PC-9 (cell line): ENCODE data around the gene OCA2. TPM values are rescaled to one million over a fixed set of nuclear protein-coding genes. Genes with fewer than 3 reads are reported as not detected.
"Not testable (repeated sequence)": the region's sequence is repeated elsewhere in the genome, so short reads cannot be mapped to it uniquely, and the experiment has no call there.

Source experiments
- Bru-seq: library from RNA; stranded (reverse); fragments of 400-500 nt; gene quantifications from one replicate; lab custom pipeline; 2021; lab: Mats Ljungman, UMichigan
- BruChase-seq, 2 experiments: library from RNA; stranded (reverse); fragments of 400-500 nt; gene quantifications; one replicate each; lab custom pipeline; 2021; lab: Mats Ljungman, UMichigan
- BruUV-seq: library from RNA; stranded (reverse); fragments of 400-500 nt; replicated peaks from 2 replicates; lab custom pipeline; 2021; lab: Mats Ljungman, UMichigan
- CTCF ChIA-PET: fragments of 300-600 bp; sonication (Branson Sonifier 250); formaldehyde crosslinking; loops from one replicate; lab custom pipeline; 2022; ENCODE audit warnings: antibody characterized with exemption; lab: Charles Lee
- POLR2A ChIA-PET: fragments of 300-600 bp; sonication (Branson Sonifier 250); formaldehyde crosslinking; loops from one replicate; lab custom pipeline; 2022; ENCODE audit warnings: antibody characterized with exemption; ENCODE audit not compliant: unreplicated experiment; lab: Charles Lee
- DNase-seq, 2 experiments: peaks; one replicate each; pipeline versions ENCODE4 v3.0.0 to v3.0.0-alpha.2; 2015 to 2022; ENCODE audit warnings: mixed read lengths in 1 of 2
- H2AFZ ChIP-seq: fragments of 200-600 bp; sonication (generic); 2 replicates; pipeline ENCODE4 v1.8.1; 2017; ENCODE audit warnings: antibody characterized with exemption
- H3F3A ChIP-seq: fragments of 200-600 bp; sonication (generic); 2 replicates; pipeline ENCODE4 v1.8.1; 2017; ENCODE audit warnings: antibody characterized with exemption, mild to moderate bottlenecking, low read depth; ENCODE audit not compliant: insufficient read depth
- H3K27ac ChIP-seq: fragments of 200-600 bp; sonication (generic); 2 replicates; pipeline ENCODE4 v1.6.1; 2016; ENCODE audit warnings: mixed run types
- H3K27me3 ChIP-seq: fragments of 200-600 bp; sonication (generic); 2 replicates; pipeline ENCODE4 v1.6.1; 2016; ENCODE audit warnings: low read depth, mixed run types; ENCODE audit not compliant: insufficient read depth
- H3K36me3 ChIP-seq: fragments of 200-600 bp; sonication (generic); 2 replicates; pipeline ENCODE4 v1.6.1; 2016; ENCODE audit warnings: low read depth, mixed run types
- H3K4me1 ChIP-seq: fragments of 200-600 bp; sonication (generic); replicated peaks from 2 replicates; pipeline ENCODE4 v1.6.1; 2016; ENCODE audit warnings: mixed run types; ENCODE audit not compliant: insufficient read depth
- H3K4me2 ChIP-seq: fragments of 200-600 bp; sonication (generic); 2 replicates; pipeline ENCODE4 v1.6.1; 2017; ENCODE audit warnings: mixed run types
- H3K4me3 ChIP-seq: fragments of 200-600 bp; sonication (generic); 2 replicates; pipeline ENCODE4 v1.6.1; 2016; ENCODE audit warnings: mixed run types
- H3K79me2 ChIP-seq: fragments of 200-600 bp; sonication (generic); 2 replicates; pipeline ENCODE4 v1.6.1; 2017; ENCODE audit warnings: low read depth, mixed run types
- H3K9me2 ChIP-seq: fragments of 200-600 bp; sonication (generic); 2 replicates; pipeline ENCODE4 v1.8.1; 2017; ENCODE audit warnings: mild to moderate bottlenecking; ENCODE audit not compliant: insufficient read depth
- H3K9me3 ChIP-seq: fragments of 200-600 bp; sonication (generic); 2 replicates; pipeline ENCODE4 v1.8.1; 2016; ENCODE audit warnings: low read depth; ENCODE audit not compliant: insufficient read depth
- H4K20me1 ChIP-seq: fragments of 200-600 bp; sonication (generic); 2 replicates; pipeline ENCODE4 v1.8.1; 2017; ENCODE audit not compliant: insufficient read depth
- CTCF ChIP-seq: fragments of 200-600 bp; sonication (generic); conservative IDR thresholded peaks from 2 replicates; pipeline ENCODE4 v1.6.1; 2017; ENCODE audit warnings: mixed run types, antibody characterized with exemption, mild to moderate bottlenecking, moderate library complexity
- EZH2 ChIP-seq: fragments of 200-600 bp; sonication (generic); IDR thresholded peaks from 2 replicates; pipeline ENCODE4 v1.8.0; 2017; ENCODE audit warnings: antibody characterized with exemption, low read depth
- intact Hi-C: fragments of 100-400 bp; cut with micrococcal nuclease; formaldehyde crosslinking; loops from one replicate; pipeline ENCODE4 v1.10.0; 2022; ENCODE audit not compliant: unreplicated experiment
- long read RNA-seq: library from polyadenylated mRNA; stranded (forward); transcript quantifications from one replicate; pipeline ENCODE4 v2.0.0, GENCODE V29; 2022
- total RNA-seq: library from RNA; stranded (reverse); gene quantifications from 2 replicates; pipeline ENCODE4 v1.2.3, GENCODE V29; 2021

OCA2 gene
- not detected in 2 replicates for total RNA-seq
- percentile 1 among the genes with signal in this experiment for Bru-seq, nascent RNA
- BruChase-seq, experiment 1, labeled RNA remaining after a 2-hour chase = percentile 1 among the genes with signal in this experiment
- percentile 0 among the genes with signal in this experiment for BruChase-seq, experiment 2, labeled RNA remaining after a 6-hour chase
- long read RNA-seq = 0 reads

GRCh38 chr15:28098766-28099554 is at the start of gene OCA2:
Gene OCA2 (minus strand): TSS chr15:28099315. CDS start chr15:28081874, 17,441 bp downstream.
- intact Hi-C loops = no loop called here
- no peak within 1 kb of the TSS for H3K4me3 ChIP-seq
- H3F3A ChIP-seq = no peaks in the 10 kb centered on the region
- H3K9me3 ChIP-seq = no peaks in the 10 kb centered on the region
- H3K4me1 ChIP-seq = no peaks in the 10 kb centered on the region
- peaks cover 15% of the 10 kb centered on the region; the same call in 1 of the 2 replicates for H3K27me3 ChIP-seq
- ChIA-PET POLR2A (no interaction called here), CTCF (no interaction called here)
- TF ChIP-seq EZH2 (no peak), CTCF (no peak)
- H3K27ac ChIP-seq = no peak within 1 kb of the TSS
- no peaks in the 10 kb centered on the region for H3K9me2 ChIP-seq
- H3K4me2 ChIP-seq = no peak within 1 kb of the TSS
- no peaks in the 10 kb centered on the region for H4K20me1 ChIP-seq
- BruUV-seq = no TSS peak
- H2AFZ ChIP-seq = no peak within 1 kb of the TSS
- no peaks in the 10 kb centered on the region for H3K36me3 ChIP-seq
- peak in 1 of 2 experiments; percentile 31 for DNase-seq
- H3K79me2 ChIP-seq = no peaks in the 10 kb centered on the region

- Histone ChIP-seq H3K27me3 (no peaks in the 10 kb centered on the region), H2AFZ (no peak overlapping the region), H3K36me3 (no peaks in the 10 kb centered on the region), H3K27ac (no peak overlapping the region), H3K79me2 (no peaks in the 10 kb centered on the region), H3F3A (no peaks in the 10 kb centered on the region), H3K9me2 (no peaks in the 10 kb centered on the region), H3K4me3 (no peak overlapping the region), H4K20me1 (no peaks in the 10 kb centered on the region), H3K9me3 (no peaks in the 10 kb centered on the region), H3K4me1 (no peaks in the 10 kb centered on the region), H3K4me2 (no peak overlapping the region)
- ChIA-PET POLR2A (no interaction called here), CTCF (no interaction called here)
- BruUV-seq = no TSS peak
- DNase-seq = no peak
- TF ChIP-seq CTCF (no peak), EZH2 (no peak)
- intact Hi-C loops = no loop called here
Observed at GRCh38 chr15:28147801-28148200, 48.7 kb upstream of the OCA2 start.

- CTCF ChIA-PET, H3K27me3 ChIP-seq, H4K20me1 ChIP-seq, H3K4me1 ChIP-seq, H3K9me3 ChIP-seq, H3F3A ChIP-seq, H3K27ac ChIP-seq, H3K9me2 ChIP-seq, H2AFZ ChIP-seq, H3K36me3 ChIP-seq, POLR2A ChIA-PET, H3K4me3 ChIP-seq, H3K4me2 ChIP-seq, intact Hi-C loops, H3K79me2 ChIP-seq, DNase-seq, BruUV-seq: not testable (repeated sequence)
Observed at GRCh38 chr15:28145419-28145818, 46.3 kb upstream of the OCA2 start.
